ENCODE results near the gene KCNMA1.

GRCh38 chr10:77060913-77061312, 576.7 kb downstream of the KCNMA1 start:
- TF ChIP-seq, protein P1, sequence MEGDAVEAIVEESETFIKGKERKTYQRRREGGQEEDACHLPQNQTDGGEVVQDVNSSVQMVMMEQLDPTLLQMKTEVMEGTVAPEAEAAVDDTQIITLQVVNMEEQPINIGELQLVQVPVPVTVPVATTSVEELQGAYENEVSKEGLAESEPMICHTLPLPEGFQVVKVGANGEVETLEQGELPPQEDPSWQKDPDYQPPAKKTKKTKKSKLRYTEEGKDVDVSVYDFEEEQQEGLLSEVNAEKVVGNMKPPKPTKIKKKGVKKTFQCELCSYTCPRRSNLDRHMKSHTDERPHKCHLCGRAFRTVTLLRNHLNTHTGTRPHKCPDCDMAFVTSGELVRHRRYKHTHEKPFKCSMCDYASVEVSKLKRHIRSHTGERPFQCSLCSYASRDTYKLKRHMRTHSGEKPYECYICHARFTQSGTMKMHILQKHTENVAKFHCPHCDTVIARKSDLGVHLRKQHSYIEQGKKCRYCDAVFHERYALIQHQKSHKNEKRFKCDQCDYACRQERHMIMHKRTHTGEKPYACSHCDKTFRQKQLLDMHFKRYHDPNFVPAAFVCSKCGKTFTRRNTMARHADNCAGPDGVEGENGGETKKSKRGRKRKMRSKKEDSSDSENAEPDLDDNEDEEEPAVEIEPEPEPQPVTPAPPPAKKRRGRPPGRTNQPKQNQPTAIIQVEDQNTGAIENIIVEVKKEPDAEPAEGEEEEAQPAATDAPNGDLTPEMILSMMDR (IDR thresholded peaks at IDR 0.05) = no peak
- TF ChIP-seq POLR2AphosphoS5 (IDR thresholded peaks at IDR 0.05) = no peak
- TF ChIP-seq POLR2A (IDR thresholded peaks at IDR 0.05) = no peak
- TF ChIP-seq EP300 (IDR thresholded peaks at IDR 0.05) = no peak
